ENCODE results near the gene DYRK3. TPM values are rescaled to one million over a fixed set of nuclear protein-coding genes. Genes with fewer than 3 reads are reported as not detected.

Gene DYRK3
- 10 to 100 TPM; 15.7 to 29.8 (median 23.4) TPM for total RNA-seq
- polyA plus RNA-seq: 17.0 TPM
- long read RNA-seq, donor 1, transcript DYRK3-203 (3 exons, 2,163 nt): major isoform, 8 of 15 reads
- long read RNA-seq, donor 1, partial matches to known transcripts: 1 of 15 reads
- long read RNA-seq, donor 1, other reads (novel, unspliced or antisense): 4 of 15 reads
- long read RNA-seq, donor 2, partial matches to known transcripts: 0 of 9 reads
- long read RNA-seq, donor 2, other reads (novel, unspliced or antisense): 7 of 9 reads
- long read RNA-seq, donor 3, transcript DYRK3-203 (3 exons, 2,163 nt): major isoform, 20 of 43 reads
- long read RNA-seq, donor 3, partial matches to known transcripts: 3 of 43 reads
- long read RNA-seq, donor 3, other reads (novel, unspliced or antisense): 16 of 43 reads
- long read RNA-seq, donor 4, transcript DYRK3-203 (3 exons, 2,163 nt): major isoform, 6 of 19 reads
- long read RNA-seq, donor 4, partial matches to known transcripts: 0 of 19 reads
- long read RNA-seq, donor 4, other reads (novel, unspliced or antisense): 9 of 19 reads

DNA sequence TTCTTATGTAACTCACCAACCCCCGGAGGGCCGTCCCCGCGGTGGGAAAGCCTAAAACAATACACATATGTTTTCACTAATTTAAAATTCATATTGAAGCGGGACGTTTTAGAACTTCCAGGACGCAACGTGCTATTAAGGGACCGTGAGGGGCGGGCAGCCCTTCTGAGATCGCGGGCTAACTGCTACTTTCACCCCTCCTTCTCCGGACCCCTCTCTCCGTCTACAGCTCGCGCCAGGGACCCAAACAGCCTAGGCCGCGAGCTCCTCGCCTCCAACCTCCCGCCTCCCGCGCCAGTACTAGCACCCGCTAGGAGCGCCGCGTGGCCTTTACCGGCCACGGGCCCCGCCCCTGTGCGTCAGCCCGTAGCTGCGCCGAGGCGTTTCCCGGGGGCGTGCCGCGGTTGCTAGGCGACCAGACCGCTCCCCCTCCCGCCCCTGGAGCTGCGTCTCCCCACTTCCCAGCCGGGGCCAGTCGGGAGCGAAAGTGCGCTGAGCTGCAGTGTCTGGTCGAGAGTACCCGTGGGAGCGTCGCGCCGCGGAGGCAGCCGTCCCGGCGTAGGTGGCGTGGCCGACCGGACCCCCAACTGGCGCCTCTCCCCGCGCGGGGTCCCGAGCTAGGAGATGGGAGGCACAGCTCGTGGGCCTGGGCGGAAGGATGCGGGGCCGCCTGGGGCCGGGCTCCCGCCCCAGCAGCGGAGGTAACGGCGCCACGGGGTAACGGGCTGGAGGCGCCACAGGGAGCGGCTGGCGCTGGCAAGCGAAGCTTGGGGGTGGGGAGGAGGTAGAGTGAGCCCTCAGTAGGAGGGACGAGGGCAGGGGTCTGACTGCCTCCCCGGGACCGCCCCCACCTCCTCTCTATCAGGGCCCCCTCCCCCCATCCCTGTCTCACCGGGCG is at the start of gene DYRK3:
Gene DYRK3 (plus strand): TSS at position 457 of the 898 bp plus-strand sequence. CDS start 168 bp downstream, at position 625.
- Histone ChIP-seq H3K9me3 (ENCODE audit: control insufficient read depth, low read length) (no peaks in the 10 kb centered on the region), H3K27me3 (ENCODE audit: control insufficient read depth, insufficient read depth) (no peaks in the 10 kb centered on the region), H3K27ac (ENCODE audit: low read length) (peak within 1 kb of the TSS; percentile 68), H3K4me3 (ENCODE audit: low read length) (peak within 1 kb of the TSS; percentile 67), H3K4me1 (ENCODE audit: control insufficient read depth, insufficient read depth, low read length) (peaks cover 2% of the 10 kb centered on the region)
- ATAC-seq (peak; percentile 99), DNase-seq (peak; percentile 98)
- intact Hi-C loops (cut with DNase I): loop anchor here in 3 of 4 donors (2.0 to 10.0 kb wide), 5 partner anchors 27 to 349 kb away; no protein-coding TSS in a partner anchor
- under 1% methylated on average over 84 of the region's 84 CpGs for WGBS

DNA sequence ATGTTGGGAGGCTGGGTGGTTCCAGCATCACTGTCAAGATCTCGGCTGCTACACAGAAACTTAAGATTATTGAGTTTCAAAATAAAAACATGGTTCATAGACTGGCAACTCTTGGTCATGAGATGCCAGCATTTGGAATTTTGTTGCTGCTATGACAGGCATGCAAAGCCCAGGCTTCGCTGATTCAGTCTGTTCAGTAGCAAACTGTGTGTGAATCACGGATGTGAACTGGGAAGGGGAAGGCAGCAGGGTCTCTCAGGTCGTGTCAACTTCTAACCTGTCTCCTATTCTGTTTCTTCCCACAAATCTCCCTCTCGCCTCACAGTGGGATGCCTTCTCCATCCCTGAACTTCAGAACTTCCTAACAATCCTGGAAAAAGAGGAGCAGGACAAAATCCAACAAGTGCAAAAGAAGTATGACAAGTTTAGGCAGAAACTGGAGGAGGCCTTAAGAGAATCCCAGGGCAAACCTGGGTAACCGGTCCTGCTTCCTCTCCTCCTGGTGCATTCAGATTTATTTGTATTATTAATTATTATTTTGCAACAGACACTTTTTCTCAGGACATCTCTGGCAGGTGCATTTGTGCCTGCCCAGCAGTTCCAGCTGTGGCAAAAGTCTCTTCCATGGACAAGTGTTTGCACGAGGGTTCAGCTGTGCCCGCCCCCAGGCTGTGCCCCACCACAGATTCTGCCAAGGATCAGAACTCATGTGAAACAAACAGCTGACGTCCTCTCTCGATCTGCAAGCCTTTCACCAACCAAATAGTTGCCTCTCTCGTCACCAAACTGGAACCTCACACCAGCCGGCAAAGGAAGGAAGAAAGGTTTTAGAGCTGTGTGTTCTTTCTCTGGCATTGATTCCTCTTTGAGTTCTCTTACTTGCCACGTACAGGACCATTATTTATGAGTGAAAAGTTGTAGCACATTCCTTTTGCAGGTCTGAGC is 48.6 kb upstream of the DYRK3 start:
- DNase-seq (no peak), ATAC-seq (no peak)
- Histone ChIP-seq H3K9me3 (ENCODE audit: control insufficient read depth, low read length) (no peaks in the 10 kb centered on the region), H3K27me3 (ENCODE audit: control insufficient read depth, insufficient read depth) (no peaks in the 10 kb centered on the region), H3K27ac (ENCODE audit: low read length) (no peak overlapping the region), H3K4me1 (ENCODE audit: control insufficient read depth, insufficient read depth, low read length) (no peaks in the 10 kb centered on the region), H3K4me3 (ENCODE audit: low read length) (no peak overlapping the region)
- 78% methylated on average over 13 of the region's 13 CpGs for WGBS
- intact Hi-C loops (cut with DNase I): no loop called here

DNA sequence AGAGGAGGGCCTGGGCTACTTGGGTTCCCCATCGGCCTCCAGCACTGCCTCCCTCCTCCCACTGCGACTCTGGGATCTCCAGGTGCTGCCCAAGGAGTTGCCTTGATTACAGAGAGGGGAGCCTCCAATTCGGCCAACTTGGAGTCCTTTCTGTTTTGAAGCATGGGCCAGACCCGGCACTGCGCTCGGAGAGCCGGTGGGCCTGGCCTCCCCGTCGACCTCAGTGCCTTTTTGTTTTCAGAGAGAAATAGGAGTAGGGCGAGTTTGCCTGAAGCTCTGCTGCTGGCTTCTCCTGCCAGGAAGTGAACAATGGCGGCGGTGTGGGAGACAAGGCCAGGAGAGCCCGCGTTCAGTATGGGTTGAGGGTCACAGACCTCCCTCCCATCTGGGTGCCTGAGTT is 47.4 kb upstream of the DYRK3 start:
- ATAC-seq (no peak), DNase-seq (peak in 1 of 3 donors; percentile 39)
- Histone ChIP-seq H3K27ac (ENCODE audit: low read length) (no peak overlapping the region), H3K4me1 (ENCODE audit: control insufficient read depth, insufficient read depth, low read length) (no peaks in the 10 kb centered on the region), H3K4me3 (ENCODE audit: low read length) (no peak overlapping the region), H3K27me3 (ENCODE audit: control insufficient read depth, insufficient read depth) (no peaks in the 10 kb centered on the region), H3K9me3 (ENCODE audit: control insufficient read depth, low read length) (no peaks in the 10 kb centered on the region)
- WGBS: 86% methylated on average over 14 of the region's 14 CpGs
- intact Hi-C loops (cut with DNase I): no loop called here

DNA sequence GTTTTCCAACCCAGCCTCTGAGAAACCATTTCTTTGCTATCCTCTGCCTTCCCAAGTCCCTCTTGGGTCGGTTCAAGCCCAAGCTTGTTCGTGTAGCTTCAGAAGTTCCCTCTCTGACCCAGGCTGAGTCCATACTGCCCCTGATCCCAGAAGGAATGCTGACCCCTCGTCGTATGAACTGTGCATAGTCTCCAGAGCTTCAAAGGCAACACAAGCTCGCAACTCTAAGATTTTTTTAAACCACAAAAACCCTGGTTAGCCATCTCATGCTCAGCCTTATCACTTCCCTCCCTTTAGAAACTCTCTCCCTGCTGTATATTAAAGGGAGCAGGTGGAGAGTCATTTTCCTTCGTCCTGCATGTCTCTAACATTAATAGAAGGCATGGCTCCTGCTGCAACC is 46.8 kb upstream of the DYRK3 start:
- intact Hi-C loops (cut with DNase I): no loop called here
- H3K27ac ChIP-seq (ENCODE audit: low read length): no peak overlapping the region
- no peak for DNase-seq
- 74% methylated on average over 6 of the region's 6 CpGs for WGBS
- H3K4me3 ChIP-seq (ENCODE audit: low read length): no peak overlapping the region
- no peaks in the 10 kb centered on the region for H3K4me1 ChIP-seq (ENCODE audit: control insufficient read depth, insufficient read depth, low read length)
- no peaks in the 10 kb centered on the region for H3K27me3 ChIP-seq (ENCODE audit: control insufficient read depth, insufficient read depth)
- ATAC-seq: no peak
- no peaks in the 10 kb centered on the region for H3K9me3 ChIP-seq (ENCODE audit: control insufficient read depth, low read length)

DNA sequence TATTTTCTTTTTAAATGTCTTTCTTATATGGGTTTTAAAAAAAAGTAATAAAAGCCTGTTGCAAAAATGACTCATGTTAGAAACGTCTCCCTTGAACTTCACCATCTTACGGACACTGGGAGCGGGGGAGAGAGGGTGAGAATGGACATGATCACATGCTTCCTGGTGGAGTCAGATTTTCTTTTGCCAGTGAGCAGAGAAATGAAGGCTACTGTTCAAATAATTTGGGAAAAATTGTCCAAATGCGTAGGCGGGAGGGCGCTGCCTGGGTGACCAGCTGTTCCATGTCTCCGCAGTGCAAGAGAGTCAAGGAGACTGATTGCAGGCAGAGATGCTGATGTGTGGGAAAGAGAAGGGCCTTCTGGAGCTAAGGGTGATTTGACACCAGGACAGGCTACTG is 46.1 kb upstream of the DYRK3 start:
- DNase-seq: peak; percentile 57 to 78 (median 70)
- 61% methylated on average over 7 of the region's 7 CpGs for WGBS
- ATAC-seq: peak; percentile 69 to 72

DNA sequence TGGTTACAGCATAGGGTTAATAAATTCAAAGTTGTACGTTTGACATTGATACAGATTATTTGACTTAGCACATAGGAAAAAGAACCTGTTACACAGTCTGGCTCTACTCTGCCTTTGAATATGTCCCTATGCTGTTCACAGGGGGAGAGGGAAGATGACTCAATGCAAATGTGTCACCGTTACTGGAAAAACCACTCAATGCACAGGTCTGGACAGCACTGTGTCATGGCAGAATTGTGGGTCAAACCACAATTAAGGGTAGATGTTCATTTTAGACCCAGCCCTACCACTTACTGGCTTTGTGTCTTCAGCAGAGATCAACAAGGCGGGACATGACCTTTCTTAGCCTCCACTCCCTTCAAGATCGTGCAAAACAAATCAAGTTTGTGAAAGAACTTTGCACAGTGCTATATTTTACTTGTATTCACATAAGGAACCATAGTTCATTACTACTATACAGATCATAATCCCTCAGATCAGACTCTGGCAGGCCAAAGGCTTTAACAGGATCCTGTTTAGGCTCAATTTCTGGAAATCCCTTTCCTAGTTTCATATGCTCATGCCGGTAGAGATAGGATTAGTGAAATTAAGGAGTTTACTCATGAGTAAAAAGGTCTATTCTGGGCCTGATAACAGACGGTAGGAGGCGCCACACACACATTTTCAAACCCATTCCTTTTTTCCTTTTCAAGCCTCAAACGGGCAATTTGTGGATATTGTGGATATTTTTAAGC is 45.1 kb upstream of the DYRK3 start:
- Histone ChIP-seq H3K9me3 (ENCODE audit: control insufficient read depth, low read length) (no peaks in the 10 kb centered on the region), H3K27ac (ENCODE audit: low read length) (no peak overlapping the region), H3K27me3 (ENCODE audit: control insufficient read depth, insufficient read depth) (no peaks in the 10 kb centered on the region), H3K4me1 (ENCODE audit: control insufficient read depth, insufficient read depth, low read length) (no peaks in the 10 kb centered on the region), H3K4me3 (ENCODE audit: low read length) (no peak overlapping the region)
- WGBS: 57% methylated on average over 8 of the region's 8 CpGs
- DNase-seq (no peak), ATAC-seq (no peak)
- intact Hi-C loops (cut with DNase I): no loop called here

More for the DNA sequence above, 46.1 kb upstream of the DYRK3 start:
- H3K4me1 ChIP-seq (ENCODE audit: control insufficient read depth, insufficient read depth, low read length): no peaks in the 10 kb centered on the region
- intact Hi-C loops (cut with DNase I): no loop called here
- H3K9me3 ChIP-seq (ENCODE audit: control insufficient read depth, low read length): no peaks in the 10 kb centered on the region
- H3K27me3 ChIP-seq (ENCODE audit: control insufficient read depth, insufficient read depth): no peaks in the 10 kb centered on the region
- no peak overlapping the region for H3K4me3 ChIP-seq (ENCODE audit: low read length)
- no peak overlapping the region for H3K27ac ChIP-seq (ENCODE audit: low read length)

DNA sequence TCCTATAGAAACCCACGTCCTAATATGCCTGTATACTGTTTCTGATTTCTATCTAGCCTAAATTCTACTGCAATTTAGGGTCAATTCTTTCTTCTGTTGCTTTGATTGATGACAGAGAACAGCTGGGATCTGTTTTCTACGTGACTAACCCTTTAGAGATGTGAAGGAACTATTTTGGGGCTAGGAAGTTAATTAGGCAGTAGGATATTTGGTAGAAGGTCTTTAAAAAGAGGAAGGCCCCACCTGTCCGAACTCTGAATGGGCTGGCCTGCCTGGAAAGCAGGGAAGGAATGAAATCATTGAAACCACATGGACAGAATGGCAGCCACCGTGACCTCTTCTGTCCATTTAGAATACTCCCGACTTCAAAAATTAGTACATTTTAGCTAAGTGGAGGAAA is 44.1 kb upstream of the DYRK3 start:
- Histone ChIP-seq H3K27me3 (ENCODE audit: control insufficient read depth, insufficient read depth) (no peaks in the 10 kb centered on the region), H3K9me3 (ENCODE audit: control insufficient read depth, low read length) (no peaks in the 10 kb centered on the region), H3K4me3 (ENCODE audit: low read length) (no peak overlapping the region), H3K4me1 (ENCODE audit: control insufficient read depth, insufficient read depth, low read length) (no peaks in the 10 kb centered on the region), H3K27ac (ENCODE audit: low read length) (no peak overlapping the region)
- no peak for ATAC-seq
- DNase-seq: no peak
- 81% methylated on average over 5 of the region's 5 CpGs for WGBS
- intact Hi-C loops (cut with DNase I): no loop called here

DNA sequence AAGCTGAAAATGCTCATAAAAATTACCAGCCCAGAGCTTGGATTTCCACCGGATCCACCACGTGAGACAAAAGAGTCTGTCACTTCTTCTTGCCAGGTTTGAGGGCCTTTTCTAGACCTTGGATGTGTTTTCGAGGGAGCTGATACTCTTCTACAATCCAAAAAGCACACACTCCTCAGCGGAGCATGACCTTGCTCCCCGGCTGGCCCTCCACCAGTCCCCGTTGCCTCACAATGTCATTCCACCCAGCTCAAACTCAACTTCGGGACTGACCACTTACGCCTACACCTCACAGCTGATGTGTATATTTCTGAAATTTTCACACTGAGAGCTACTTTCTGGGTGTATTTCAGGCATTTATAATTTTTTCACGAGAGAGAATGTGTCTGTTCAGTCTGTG is 43.6 kb upstream of the DYRK3 start:
- no peak for ATAC-seq
- Histone ChIP-seq H3K4me3 (ENCODE audit: low read length) (no peak overlapping the region), H3K27ac (ENCODE audit: low read length) (no peak overlapping the region), H3K9me3 (ENCODE audit: control insufficient read depth, low read length) (no peaks in the 10 kb centered on the region), H3K27me3 (ENCODE audit: control insufficient read depth, insufficient read depth) (no peaks in the 10 kb centered on the region), H3K4me1 (ENCODE audit: control insufficient read depth, insufficient read depth, low read length) (no peaks in the 10 kb centered on the region)
- DNase-seq: no peak
- intact Hi-C loops (cut with DNase I): no loop called here
- 91% methylated on average over 9 of the region's 9 CpGs for WGBS

DNA sequence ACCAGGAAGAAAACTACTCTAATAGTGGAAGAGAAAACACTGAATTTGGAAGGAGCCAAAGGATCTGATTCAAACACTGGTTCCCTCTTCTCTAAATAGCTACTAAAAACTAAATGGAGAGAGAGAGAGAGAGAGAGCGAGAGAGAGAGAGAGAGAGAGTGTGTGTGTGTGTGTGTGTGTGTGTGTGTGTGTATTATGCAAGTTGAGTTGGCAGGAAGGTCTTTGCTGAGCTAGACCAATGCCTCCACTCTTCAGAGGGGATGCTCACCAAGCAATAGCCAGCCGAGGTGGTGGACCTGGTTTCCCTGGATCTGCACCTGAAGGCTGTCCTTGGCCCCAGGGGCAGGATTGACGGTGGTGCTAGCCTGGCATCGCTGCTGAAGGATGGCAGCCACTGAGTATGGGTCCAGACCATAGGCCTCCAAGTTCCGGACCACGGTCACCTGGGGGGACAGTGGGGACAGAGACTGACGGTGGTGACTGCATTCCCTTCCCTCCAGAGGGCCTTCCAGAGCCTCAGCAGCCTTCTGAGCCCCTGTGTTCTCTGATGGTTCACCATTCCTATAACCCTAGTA is 41.9 kb upstream of the DYRK3 start:
- no peaks in the 10 kb centered on the region for H3K27me3 ChIP-seq (ENCODE audit: control insufficient read depth, insufficient read depth)
- no peak overlapping the region for H3K27ac ChIP-seq (ENCODE audit: low read length)
- ATAC-seq: no peak
- H3K4me3 ChIP-seq (ENCODE audit: low read length): no peak overlapping the region
- intact Hi-C loops (cut with DNase I): no loop called here
- DNase-seq: no peak
- 93% methylated on average over 7 of the region's 7 CpGs for WGBS
- H3K4me1 ChIP-seq (ENCODE audit: control insufficient read depth, insufficient read depth, low read length): no peaks in the 10 kb centered on the region
- H3K9me3 ChIP-seq (ENCODE audit: control insufficient read depth, low read length): no peaks in the 10 kb centered on the region
